Subcutaneous preadipocyte (primary cell): ENCODE data around the gene DEGS1. TPM values are rescaled to one million over a fixed set of nuclear protein-coding genes. Genes with fewer than 3 reads are reported as not detected.

Experiments used
- small RNA-seq: library from RNA; depleted of rRNA; stranded (forward); fragments of <200 nt; gene quantifications from one replicate; pipeline ENCODE3, GENCODE V24; 2012
- total RNA-seq: library from RNA; depleted of rRNA; stranded (reverse); fragments of >200 nt; gene quantifications from 2 replicates; pipeline ENCODE4 v1.2.3, GENCODE V29; 2012

DEGS1 gene
- total RNA-seq: 59.4 and 69.8 TPM in 2 replicates

DNA sequence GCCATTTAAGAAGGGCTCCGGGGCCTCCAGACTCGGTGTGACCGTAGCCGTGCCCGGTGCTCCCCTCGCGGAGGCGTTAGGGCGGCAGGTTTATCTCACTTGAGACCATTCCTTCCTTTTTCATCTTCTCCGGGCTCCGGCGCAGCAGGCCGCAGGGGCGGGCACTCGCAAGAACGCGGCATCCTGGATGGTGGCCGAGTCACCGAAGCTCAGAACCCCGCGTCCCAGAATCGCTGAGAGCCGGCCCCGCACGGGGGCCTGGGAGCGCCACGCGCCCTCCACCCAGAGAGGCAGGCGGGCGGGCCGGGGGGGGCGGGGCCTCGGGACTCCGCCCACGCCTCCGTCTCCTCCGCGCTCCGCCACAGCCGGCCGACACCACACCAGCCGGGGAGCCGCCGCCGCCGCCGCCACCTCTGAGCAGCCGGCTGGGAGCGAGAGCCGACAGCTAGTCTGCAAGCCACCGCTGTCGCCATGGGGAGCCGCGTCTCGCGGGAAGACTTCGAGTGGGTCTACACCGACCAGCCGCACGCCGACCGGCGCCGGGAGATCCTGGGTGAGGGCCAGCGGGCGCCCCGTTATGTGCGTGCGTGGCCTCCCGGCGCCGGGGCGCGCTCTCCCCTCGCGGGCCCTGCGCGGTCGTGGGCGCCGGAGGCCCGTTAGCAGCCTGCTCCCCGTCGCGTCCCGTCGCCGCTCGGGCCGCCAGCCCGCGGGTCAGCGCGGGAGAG, at the start of gene DEGS1:
DEGS1 (plus strand) TSS at position 375 of the 725 bp plus-strand sequence; CDS start at position 472, 97 bp downstream.

Small RNA genes within 50 kb of the gene (small RNA-seq; reads per million reads assigned to genes)
- gene AC092809.3 (not detected), gene RF00139 (not detected)

Other genes with a start within 250 kb of the DEGS1 start
- 24.6 and 33.4 TPM in 2 replicates for gene FBXO28, start 69.1 kb upstream of the DEGS1 start, total RNA-seq
- gene NVL, start 146.9 kb downstream of the DEGS1 start, total RNA-seq: 21.7 and 25.6 TPM in 2 replicates
- gene CNIH4, start 173.6 kb downstream of the DEGS1 start, total RNA-seq: 43.0 and 74.6 TPM in 2 replicates